GM15510 (cell line): Measurements from ENCODE around the gene FSD1.

Experiments used
- POLR2A ChIP-seq: IDR thresholded peaks from 3 replicates; pipeline ENCODE4 v1.6.1; 2011; ENCODE audit warnings: borderline replicate concordance; ENCODE audit not compliant: insufficient read length; ENCODE audit errors: extremely low read depth

The FSD1 gene

DNA sequence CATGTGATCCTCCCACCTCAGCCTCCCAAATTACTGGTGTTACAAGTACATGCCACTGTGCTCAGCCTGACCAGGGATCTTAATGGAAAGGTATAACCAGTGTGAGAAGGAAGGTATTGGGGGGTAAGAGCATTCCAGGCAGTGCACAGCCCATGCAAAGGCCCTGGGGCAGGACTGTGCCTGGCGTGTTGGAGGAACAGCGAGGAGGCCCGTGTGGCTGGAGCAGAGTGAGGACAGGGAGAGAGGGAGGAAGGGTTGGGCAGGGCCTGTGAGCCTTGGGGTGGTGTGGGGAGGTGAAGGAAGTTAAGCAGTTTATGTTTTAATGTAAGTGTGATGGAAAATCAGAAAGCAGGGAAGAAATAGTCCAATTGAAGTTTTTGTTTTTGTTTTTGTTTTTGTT is 3.8 kb upstream of the FSD1 start:
- TF ChIP-seq POLR2A: no peak

DNA sequence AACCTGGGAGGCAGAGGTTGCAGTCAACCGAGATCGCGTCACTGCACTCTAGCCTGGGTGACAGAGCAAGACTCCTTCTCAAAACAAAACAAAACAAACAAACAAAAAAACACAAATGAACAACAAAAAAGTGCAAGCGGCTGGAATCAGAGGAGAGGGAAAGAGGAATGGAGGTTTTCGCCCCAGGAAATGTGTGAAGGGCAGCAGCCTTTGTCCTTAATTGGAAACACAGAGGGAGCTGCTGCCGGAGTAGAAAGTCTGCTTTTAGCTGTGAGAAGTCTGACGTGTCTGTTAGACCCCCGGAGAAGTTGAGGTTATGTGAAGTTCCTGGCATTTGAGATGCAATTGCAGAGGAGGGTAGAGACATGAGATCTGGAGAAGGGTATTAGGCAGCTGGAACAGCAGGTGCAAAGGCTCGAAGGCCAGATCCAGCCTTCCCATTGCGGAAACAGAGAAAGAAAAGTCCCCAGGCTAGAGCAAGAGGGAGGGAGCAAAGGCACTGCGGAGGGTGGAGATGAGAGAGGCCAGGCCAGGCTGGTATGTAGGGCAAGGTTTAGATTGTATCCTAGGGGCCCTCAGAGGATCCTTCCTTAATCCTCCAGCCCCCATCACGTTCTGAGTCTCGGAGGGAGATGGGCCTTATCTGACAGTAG is 2.7 kb upstream of the FSD1 start:
- TF ChIP-seq POLR2A: no peak

- TF ChIP-seq POLR2A: no peak
Measured at GRCh38 chr19:4302243-4302640, 2.2 kb upstream of the FSD1 start, which contains the start of gene TMIGD2. Gene TMIGD2 (minus strand): TSS chr19:4302389. CDS start chr19:4302385, 4 bp downstream.

GRCh38 chr19:4303819-4304537 is 420 bp upstream of the FSD1 start:
- no peak for TF ChIP-seq POLR2A

GRCh38 chr19:4305257-4305612 is 837 bp downstream of the FSD1 start:
- TF ChIP-seq POLR2A: no peak

DNA sequence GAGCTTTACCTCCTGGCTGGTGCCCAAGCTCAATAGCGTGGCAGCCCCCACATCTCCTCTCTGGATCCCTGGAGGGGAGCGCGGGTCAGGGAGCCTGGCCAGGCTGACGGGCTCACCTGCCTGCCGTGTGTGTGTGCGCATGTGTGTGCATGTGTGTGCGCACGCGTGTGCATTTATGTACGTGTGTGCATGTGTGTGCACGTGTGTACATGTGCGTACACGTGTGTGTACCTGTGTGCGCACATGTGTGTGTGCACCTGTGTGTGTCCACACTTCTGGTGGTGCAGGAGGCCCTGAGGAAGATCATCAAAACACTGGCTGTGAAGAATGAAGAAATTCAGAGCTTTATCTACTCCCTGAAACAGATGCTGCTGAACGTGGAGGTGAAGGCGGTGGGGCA is 1.3 kb downstream of the FSD1 start:
- no peak for TF ChIP-seq POLR2A

DNA sequence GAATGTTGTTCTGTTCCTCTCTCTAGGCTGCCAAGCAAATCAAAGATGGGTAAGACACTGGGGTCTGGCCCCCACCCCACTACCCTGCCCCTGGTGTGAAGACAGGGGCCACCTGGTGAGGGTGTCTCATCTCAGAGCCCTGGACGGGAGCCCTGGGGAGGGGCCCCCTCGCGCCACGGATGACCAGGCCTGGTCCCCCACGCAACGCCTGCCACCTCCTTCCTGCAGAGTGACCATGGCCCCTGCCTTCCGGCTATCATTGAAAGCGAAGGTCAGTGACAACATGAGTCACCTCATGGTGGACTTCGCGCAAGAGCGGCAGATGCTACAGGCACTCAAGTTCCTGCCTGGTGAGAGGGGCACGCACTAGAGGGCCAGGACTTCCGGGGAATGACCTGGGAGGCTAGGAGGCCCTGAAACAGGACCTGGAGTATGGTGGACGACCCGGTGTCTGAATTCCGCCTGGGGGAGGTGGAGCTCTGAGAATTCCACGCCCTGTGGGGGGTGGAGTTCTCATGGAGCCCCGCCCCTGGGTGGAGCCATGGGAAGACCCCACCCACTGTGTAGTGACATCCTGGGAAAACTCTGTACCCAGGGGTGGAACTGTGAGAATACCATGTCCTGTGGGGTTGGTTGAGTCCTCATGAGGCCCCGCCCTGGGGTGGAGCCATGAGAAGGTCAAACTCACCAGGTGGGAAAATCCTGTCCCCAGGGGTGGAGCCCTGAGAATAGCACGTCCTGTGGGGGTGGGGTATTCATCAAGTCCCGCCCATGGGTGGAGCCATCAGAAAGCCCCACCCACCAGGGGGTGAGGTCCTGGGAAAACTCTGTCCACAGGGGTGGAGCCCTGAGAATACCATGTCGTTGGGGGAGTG is 6.1 kb downstream of the FSD1 start:
- TF ChIP-seq POLR2A: no peak

- no peak for TF ChIP-seq POLR2A
Measured at GRCh38 chr19:4313847-4314490, 9.6 kb downstream of the FSD1 start.

GRCh38 chr19:4316956-4317355 is 12.6 kb downstream of the FSD1 start:
- no peak for TF ChIP-seq POLR2A

DNA sequence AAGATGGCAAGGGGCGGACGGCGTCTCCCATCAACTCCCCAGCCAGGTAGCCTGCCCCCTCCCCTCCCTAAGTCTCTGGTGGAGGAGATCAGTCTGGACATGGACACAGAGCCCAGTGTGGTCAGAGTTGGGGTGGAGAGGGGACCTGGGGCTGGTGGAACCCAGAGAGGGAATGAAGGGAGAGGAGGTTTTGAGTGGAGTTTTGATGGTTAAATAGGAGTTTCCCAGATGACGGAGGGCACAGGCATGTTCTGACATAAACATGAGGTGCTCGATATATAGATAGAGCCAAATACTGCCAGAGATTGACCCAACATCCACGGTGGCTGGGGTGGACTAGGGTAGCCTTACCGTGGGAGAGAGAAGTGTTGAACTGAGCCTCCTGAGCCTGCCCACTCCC is 14.1 kb downstream of the FSD1 start:
- no peak for TF ChIP-seq POLR2A

- TF ChIP-seq POLR2A: no peak
Measured at GRCh38 chr19:4319067-4319718, 14.8 kb downstream of the FSD1 start.

DNA sequence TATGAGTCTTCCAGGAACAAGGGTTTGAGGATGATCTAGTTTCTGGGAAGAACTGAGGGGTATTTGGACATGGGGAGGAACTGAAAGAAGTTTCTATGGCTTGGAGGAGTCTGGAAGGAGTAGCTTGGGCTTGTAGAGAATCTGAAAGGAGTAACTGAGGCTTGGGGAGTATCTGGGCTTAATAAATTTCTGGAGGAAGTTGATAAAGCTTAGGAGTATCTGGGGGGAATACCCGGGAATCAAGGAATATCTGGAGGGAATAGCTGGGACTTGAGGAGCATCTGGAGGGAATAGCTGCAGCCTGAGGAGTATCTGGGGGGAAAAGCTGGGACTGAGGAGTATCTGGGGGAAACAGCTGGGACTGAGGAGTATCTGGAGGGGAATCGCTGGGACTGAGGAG is 16.0 kb downstream of the FSD1 start:
- no peak for TF ChIP-seq POLR2A

- no peak for TF ChIP-seq POLR2A
Measured at GRCh38 chr19:4322942-4323665, 18.7 kb downstream of the FSD1 start.

- TF ChIP-seq POLR2A: no peak
Measured at GRCh38 chr19:4323692-4324091, 19.3 kb downstream of the FSD1 start.
